HG03469 (cell line): ENCODE measurements around the gene GDF7.
"Not testable (repeated sequence)": the region's sequence is repeated elsewhere in the genome, so short reads cannot be mapped to it uniquely, and the experiment has no call there.

Source experiments
- ATAC-seq: cut with Tn5 transposase; IDR thresholded peaks from one replicate; pipeline ENCODE4 v1.9.1; 2021; ENCODE audit warnings: mild to moderate bottlenecking, moderate library complexity, moderate number of reproducible peaks; ENCODE audit not compliant: unreplicated experiment

GDF7 gene

GRCh38 chr2:20693317-20693716, 26.4 kb downstream of the GDF7 start:
- ATAC-seq, result no peak

GRCh38 chr2:20696366-20696765, 29.4 kb downstream of the GDF7 start:
- no peak for ATAC-seq

GRCh38 chr2:20697322-20697934, 30.5 kb downstream of the GDF7 start:
- ATAC-seq, result no peak

DNA sequence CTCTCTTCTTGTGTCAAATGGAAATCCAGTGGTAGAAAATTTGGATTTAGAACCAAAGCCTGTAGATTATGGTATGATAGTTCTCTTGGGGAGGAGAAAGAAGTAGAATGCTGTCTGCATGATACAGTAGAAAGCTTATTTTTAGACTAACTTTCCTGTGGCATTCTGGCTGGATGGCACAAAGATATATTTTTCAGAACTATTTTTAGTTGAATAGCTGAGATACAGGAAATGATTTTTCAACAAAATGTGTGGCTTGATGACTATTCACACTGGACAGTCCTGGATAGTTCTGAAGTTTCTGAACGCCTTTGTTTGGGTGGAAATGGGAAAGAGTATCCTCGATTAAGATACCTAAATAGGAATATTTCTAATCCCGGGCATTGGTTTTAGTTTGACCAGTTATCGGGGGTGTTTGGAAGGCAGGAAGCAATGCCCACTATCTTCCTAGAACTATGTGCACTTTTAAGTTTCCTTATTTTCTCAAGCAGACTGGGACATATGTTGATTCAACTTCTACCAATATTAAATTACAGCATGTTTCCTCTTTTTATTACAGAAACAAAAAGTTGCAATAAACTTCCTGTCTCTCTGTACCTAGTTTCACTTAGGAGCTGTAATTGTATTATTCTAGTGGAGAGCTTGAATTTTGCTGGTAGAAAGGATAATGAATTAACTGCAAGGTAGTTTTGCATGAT, 32.1 kb downstream of the GDF7 start:
- ATAC-seq, result no peak

DNA sequence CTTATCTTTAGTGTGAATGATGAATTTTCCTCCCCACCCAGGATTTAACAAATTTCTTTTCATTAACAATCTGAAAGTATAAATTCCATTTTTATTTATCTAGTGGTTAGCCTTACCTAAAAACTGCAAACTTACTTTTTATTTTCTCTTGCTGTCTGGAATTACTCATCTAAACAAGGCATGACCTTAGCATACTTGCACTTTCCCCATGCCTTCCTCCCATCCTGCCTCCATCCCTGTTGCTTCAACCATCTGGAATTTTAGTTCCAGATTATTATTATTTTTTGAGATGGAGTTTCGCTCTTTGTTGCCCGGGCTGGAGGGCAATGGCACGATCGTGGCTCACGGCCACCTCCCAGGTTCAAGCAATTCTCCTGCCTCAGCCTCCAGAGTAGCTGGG, 35.6 kb downstream of the GDF7 start:
- ATAC-seq, result no peak

GRCh38 chr2:20704886-20705285, 37.9 kb downstream of the GDF7 start:
- ATAC-seq, result no peak

GRCh38 chr2:20706217-20706616, 39.3 kb downstream of the GDF7 start:
- no peak for ATAC-seq

GRCh38 chr2:20706786-20707185, 39.8 kb downstream of the GDF7 start:
- no peak for ATAC-seq

DNA sequence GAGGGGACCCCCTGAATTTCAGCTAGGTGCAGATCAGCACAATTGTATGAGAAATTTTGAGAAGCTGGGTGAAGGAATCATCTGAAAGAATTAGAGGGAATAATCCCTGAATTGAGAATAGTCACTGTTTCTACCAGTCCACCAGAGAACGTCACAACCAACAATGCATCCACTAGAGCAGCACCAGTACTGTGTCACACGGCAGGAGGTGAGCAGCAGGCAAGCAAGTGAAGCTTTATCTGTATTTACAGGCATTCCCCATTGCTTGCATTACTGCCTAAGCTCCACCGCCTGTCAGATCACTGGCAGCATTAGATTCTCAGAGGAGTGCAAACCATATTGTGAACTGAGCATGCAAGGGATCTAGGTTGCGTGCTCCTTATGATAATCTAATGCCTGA, 40.7 kb downstream of the GDF7 start:
- no peak for ATAC-seq

- ATAC-seq, result not testable (repeated sequence)
These were observed 44.7 kb downstream of the GDF7 start for GRCh38 chr2:20711641-20712040.

GRCh38 chr2:20713585-20713984, 46.6 kb downstream of the GDF7 start:
- ATAC-seq, result not testable (repeated sequence)

DNA sequence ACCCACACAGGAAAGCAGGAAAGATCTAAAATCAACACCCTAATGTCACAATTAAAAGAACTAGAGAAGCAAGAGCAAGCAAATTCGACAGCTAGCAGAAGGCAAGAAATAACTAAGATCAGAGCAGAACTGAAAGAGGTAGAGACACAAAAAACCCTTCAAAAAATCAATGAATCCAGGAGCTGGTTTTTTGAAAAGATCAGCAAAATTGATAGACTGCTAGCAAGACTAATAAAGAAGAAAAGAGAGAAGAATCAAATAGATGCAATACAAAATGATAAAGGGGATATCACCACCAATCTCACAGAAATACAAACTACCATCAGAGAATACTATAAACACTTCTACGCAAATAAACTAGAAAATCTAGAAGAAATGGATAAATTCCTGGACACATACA, 47.5 kb downstream of the GDF7 start:
- not testable (repeated sequence) for ATAC-seq

DNA sequence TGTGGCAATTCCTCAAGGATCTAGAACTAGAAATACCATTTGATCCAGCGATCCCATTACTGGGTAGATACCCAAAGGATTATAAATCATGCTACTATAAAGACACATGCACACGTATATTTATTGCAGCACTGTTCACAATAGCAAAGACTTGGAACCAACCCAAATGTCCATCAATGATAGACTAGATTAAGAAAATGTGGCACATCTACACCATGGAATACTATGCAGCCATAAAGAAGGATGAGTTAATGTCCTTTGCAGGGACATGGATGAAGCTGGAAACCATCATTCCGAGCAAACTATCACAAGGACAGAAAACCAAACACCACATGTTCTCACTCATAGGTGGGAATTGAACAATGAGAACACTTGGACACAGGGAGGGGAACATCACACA, 49.2 kb downstream of the GDF7 start:
- ATAC-seq, result not testable (repeated sequence)

DNA sequence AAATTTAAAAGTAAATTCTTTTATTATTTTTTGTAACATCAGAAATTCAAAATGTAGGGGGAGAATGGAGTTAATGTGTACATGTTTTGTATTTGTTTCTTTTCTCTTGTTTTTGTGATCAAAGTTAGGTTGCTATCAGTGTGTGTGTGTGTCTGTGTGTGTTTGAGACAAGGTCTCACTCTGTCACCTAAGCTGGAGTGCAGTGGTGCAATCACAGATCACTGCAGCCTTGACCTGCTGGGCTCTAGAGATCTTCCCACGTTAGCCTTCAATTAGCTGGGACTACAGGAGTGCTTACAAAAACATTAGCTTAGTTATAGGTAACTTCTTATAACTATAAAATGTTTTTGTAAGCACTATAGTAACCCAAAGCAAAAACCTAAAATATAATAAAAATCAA, 50.7 kb downstream of the GDF7 start:
- no peak for ATAC-seq

DNA sequence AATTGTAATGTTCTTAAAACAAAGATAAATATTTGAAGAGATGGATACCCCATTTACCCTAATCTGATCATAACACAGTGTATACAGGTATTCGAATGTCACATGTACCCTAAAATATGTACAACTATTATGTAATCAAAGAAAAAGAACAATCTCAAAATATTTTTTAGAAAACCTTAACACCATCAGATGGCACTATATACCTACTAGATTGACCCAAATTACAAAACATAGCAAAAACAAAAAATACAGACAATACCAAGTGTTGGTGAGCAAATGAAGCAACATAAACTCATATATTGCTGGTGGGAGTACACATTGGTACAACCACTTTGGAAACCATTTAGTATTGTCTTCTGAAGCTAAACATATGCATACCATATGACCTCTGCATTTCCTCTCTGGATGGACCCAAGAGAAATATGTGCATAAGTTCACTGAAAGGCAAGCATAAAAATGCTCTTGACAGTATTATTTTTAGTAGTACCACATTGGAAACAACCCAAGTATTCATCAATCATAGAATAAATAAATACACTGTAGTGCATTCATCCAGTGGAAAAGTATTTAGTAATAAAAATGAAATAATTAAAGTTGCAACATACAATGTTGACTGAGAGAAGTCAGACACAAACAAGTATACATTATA, 55.8 kb downstream of the GDF7 start:
- ATAC-seq, result no peak

GRCh38 chr2:20723543-20723942, 56.6 kb downstream of the GDF7 start:
- ATAC-seq, result no peak

DNA sequence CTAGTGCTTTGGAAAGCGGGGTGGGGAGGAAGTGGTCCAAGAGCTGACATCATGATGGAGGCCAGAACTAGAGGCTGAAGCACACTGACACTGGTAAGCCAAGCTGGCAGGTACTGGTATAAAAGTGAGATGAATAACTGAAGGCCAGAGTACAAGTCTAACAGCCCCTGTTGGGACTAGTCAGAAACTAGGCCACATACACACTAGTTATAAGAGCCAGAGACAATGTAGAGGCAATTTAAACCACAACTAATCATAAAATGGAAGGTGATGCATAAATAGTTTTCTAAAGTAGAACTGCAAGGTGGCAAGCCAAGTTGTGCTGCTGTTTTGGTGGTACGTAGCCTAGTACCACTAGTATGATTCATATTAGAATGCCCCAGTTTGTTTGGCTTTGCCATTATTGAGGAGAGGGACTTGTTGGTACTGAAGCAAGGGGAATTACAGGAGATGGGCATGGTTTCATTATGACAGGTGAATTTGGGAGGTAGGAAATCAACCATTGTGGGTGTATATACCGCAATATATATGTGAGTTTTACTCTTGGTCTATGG, 57.6 kb downstream of the GDF7 start:
- no peak for ATAC-seq

GRCh38 chr2:20725782-20726181, 58.8 kb downstream of the GDF7 start:
- no peak for ATAC-seq

GRCh38 chr2:20726913-20727312, 60.0 kb downstream of the GDF7 start:
- ATAC-seq, result no peak

DNA sequence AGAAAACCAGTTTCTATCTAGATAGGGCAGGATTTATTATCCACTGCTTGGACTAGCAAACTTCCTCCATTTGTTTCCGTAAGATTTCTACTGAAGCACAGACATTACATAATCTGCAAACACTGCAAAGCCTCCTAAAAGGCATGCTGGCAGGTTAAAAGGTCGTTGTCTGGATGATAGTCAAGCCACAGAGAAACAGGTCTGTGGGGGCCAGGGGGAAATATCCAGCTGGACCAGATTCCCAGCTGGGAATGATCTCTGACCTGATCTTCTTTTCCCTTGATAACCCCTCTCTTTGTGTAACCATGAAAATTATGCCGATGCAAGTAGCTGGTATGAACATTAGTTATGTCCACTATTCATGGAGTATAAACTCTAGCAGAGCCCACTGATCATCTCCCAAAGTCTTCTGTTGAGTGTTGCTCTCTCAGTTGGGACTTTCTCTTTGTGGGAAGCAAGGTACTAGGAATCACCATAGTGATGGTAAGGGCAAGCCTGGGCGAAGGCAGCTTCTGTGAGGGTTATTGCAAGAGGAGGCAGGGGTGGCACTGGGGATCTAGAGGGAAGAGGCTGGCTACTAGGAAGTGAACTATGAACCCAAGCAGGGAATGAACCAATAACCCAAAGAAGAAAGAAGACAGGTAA, 61.3 kb downstream of the GDF7 start:
- no peak for ATAC-seq
